Prostate gland (tissue), 2 donors: Measurements from ENCODE around the gene PF4V1.

Experiments
- CTCF ChIP-seq, 4 experiments: fragments of 200-600 bp in 2 of 4; fragments of 450-650 bp in 2 of 4; sonication (generic) in 2 of 4; IDR thresholded peaks; 1 replicate in 3 of 4; 2 replicates in 1 of 4; pipeline ENCODE4 v1.5.1; 2016 to 2019; ENCODE audit warnings: antibody characterized with exemption in 4 of 4, mild to moderate bottlenecking in 2 of 4, moderate library complexity in 2 of 4
- POLR2A ChIP-seq: fragments of 450-650 bp; IDR thresholded peaks from one replicate; pipeline ENCODE4 v1.6.1; 2016; ENCODE audit warnings: antibody characterized with exemption, mild to moderate bottlenecking
- POLR2AphosphoS5 ChIP-seq: sonication (generic); formaldehyde crosslinking; IDR thresholded peaks from one replicate; pipeline ENCODE4 v1.6.1; 2017; ENCODE audit warnings: antibody characterized with exemption

DNA sequence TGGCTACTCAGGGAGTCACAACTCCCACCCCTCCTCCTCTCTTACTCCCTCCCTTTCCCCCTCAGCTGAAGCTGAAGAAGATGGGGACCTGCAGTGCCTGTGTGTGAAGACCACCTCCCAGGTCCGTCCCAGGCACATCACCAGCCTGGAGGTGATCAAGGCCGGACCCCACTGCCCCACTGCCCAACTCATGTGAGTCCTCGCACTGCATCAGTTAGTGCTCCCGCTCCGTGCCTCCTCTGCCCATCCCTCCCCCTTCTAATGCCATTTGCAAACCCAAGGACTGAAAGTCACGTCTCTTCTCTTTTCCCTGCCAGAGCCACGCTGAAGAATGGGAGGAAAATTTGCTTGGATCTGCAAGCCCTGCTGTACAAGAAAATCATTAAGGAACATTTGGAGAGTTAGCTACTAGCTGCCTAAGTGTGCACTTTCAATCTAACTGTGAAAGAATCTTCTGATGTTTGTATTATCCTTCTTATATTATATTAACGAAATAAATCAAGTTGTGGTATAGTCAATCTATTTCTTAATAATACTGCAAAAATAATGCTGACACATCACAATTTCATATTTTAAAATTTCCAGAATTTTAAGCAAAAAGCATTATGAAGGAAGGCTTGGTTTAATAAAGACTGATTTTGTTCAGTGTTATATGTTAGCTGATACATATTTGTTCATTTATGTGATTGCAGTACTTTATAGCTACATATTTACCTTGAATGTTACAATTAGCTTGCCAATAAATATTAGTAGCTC is 800 bp downstream of the PF4V1 start:
- TF ChIP-seq CTCF (IDR thresholded peaks at IDR 0.05) (no peak), POLR2AphosphoS5 (no peak), POLR2A (no peak)
